WTC11 (cell line): ENCODE results near the gene DSG4. TPM values are rescaled to one million over a fixed set of nuclear protein-coding genes. Genes with fewer than 3 reads are reported as not detected.

ENCODE experiments used
- ATAC-seq: fragments of 200-7000 bp; cut with Tn5 transposase; 2 replicates; pipeline ENCODE4 v1.10.0; 2021; ENCODE audit warnings: mild to moderate bottlenecking, moderate library complexity
- CTCF ChIA-PET: fragments of 300-600 bp; sonication (Branson Sonifier 250); formaldehyde crosslinking; loops from one replicate; lab custom pipeline; 2021; ENCODE audit warnings: antibody characterized with exemption; lab: Charles Lee
- POLR2A ChIA-PET: fragments of 350-600 bp; sonication (Branson Sonifier 250); formaldehyde crosslinking; loops from one replicate; lab custom pipeline; 2021; ENCODE audit warnings: antibody characterized with exemption; lab: Charles Lee
- DNase-seq: peaks from one replicate; pipeline ENCODE4 v3.0.0; 2021; ENCODE audit warnings: low spot score
- H3K27ac Mint-ChIP-seq: 2 replicates; pipeline ENCODE4 v1.8.0; 2021; ENCODE audit warnings: mixed read lengths
- H3K27me3 Mint-ChIP-seq: 2 replicates; pipeline ENCODE4 v1.8.0; 2021; ENCODE audit warnings: low read depth, mild to moderate bottlenecking, moderate library complexity, mixed read lengths
- H3K36me3 Mint-ChIP-seq: 2 replicates; pipeline ENCODE4 v1.8.0; 2021; ENCODE audit warnings: mixed read lengths
- H3K4me1 Mint-ChIP-seq: 2 replicates; pipeline ENCODE4 v1.8.0; 2022; ENCODE audit warnings: mixed read lengths
- H3K4me3 Mint-ChIP-seq: 2 replicates; pipeline ENCODE4 v1.8.0; 2021; ENCODE audit warnings: mild to moderate bottlenecking, moderate library complexity, mixed read lengths
- H3K9me3 Mint-ChIP-seq: 2 replicates; pipeline ENCODE4 v1.8.0; 2021; ENCODE audit warnings: mixed read lengths
- CBFB ChIP-seq: sonication (generic); formaldehyde crosslinking; IDR thresholded peaks from 2 replicates; pipeline ENCODE4 v1.8.1; 2022; ENCODE audit warnings: mild to moderate bottlenecking, low read depth, missing genetic modification reagents
- CREM ChIP-seq: sonication (generic); formaldehyde crosslinking; IDR thresholded peaks from 2 replicates; pipeline ENCODE4 v1.8.1; 2022; ENCODE audit warnings: mild to moderate bottlenecking, missing genetic modification reagents, moderate library complexity
- EMX1 ChIP-seq: fragments of 250-450 bp; sonication (Bioruptor Pico); IDR thresholded peaks from 2 replicates; pipeline ENCODE4 v1.8.0; 2021; ENCODE audit warnings: mild to moderate bottlenecking
- FOXJ3 ChIP-seq: sonication (generic); formaldehyde crosslinking; IDR thresholded peaks from 2 replicates; pipeline ENCODE4 v1.9.0; 2021; ENCODE audit warnings: missing genetic modification reagents, mild to moderate bottlenecking, borderline replicate concordance
- GABPB1 ChIP-seq: sonication (generic); formaldehyde crosslinking; IDR thresholded peaks from 2 replicates; pipeline ENCODE4 v1.8.1; 2023; ENCODE audit warnings: mild to moderate bottlenecking, missing genetic modification reagents
- GRHL2 ChIP-seq: fragments of 250-450 bp; sonication (Bioruptor Pico); IDR thresholded peaks from 2 replicates; pipeline ENCODE4 v1.8.0; 2022; ENCODE audit warnings: mild to moderate bottlenecking, moderate library complexity; ENCODE audit not compliant: insufficient replicate concordance, severe bottlenecking
- GTF2I ChIP-seq: fragments of 250-450 bp; sonication (Bioruptor Pico); conservative IDR thresholded peaks from 2 replicates; pipeline ENCODE4 v1.4.0; 2021; ENCODE audit warnings: mild to moderate bottlenecking
- HMGA2 ChIP-seq: fragments of 250-450 bp; sonication (Bioruptor Pico); IDR thresholded peaks from 2 replicates; pipeline ENCODE4 v1.4.0; 2021; ENCODE audit warnings: mild to moderate bottlenecking, moderate library complexity
- IRF2 ChIP-seq: sonication (generic); formaldehyde crosslinking; IDR thresholded peaks from 2 replicates; pipeline ENCODE4 v1.8.0; 2022; ENCODE audit warnings: low read depth, missing genetic modification reagents, borderline replicate concordance
- NFE2L1 ChIP-seq: sonication (generic); formaldehyde crosslinking; IDR thresholded peaks from 2 replicates; pipeline ENCODE4 v1.8.1; 2023; ENCODE audit warnings: missing genetic modification reagents
- NFYB ChIP-seq: sonication (generic); formaldehyde crosslinking; conservative IDR thresholded peaks from 2 replicates; pipeline ENCODE4 v1.8.0; 2022; ENCODE audit warnings: low read depth, missing genetic modification reagents
- SMAD3 ChIP-seq: sonication (generic); formaldehyde crosslinking; IDR thresholded peaks from 2 replicates; pipeline ENCODE4 v1.8.0; 2022; ENCODE audit warnings: missing genetic modification reagents, mild to moderate bottlenecking, borderline replicate concordance
- TEAD4 ChIP-seq: sonication (generic); formaldehyde crosslinking; IDR thresholded peaks from 2 replicates; pipeline ENCODE4 v1.8.0; 2022; ENCODE audit warnings: mild to moderate bottlenecking, missing genetic modification reagents
- ZNF423 ChIP-seq: fragments of 250-450 bp; sonication (Bioruptor Pico); IDR thresholded peaks from 2 replicates; pipeline ENCODE4 v2.1.2; 2022; ENCODE audit warnings: mild to moderate bottlenecking, moderate library complexity
- total RNA-seq: library from RNA; stranded (reverse); gene quantifications from 3 replicates; pipeline ENCODE4 v1.2.3, GENCODE V29; 2021
- TF ChIP-seq, protein P1 (sequence below): sonication (generic); formaldehyde crosslinking; IDR thresholded peaks from 2 replicates; pipeline ENCODE4 v1.8.0; 2022; ENCODE audit warnings: mild to moderate bottlenecking, missing genetic modification reagents
- TF ChIP-seq, protein P2 (sequence below): fragments of 250-450 bp; sonication (Bioruptor Pico); IDR thresholded peaks from 2 replicates; pipeline ENCODE4 v1.8.0; 2021; ENCODE audit warnings: mild to moderate bottlenecking
- TF ChIP-seq, protein P3 (sequence below): sonication (generic); formaldehyde crosslinking; IDR thresholded peaks from 2 replicates; pipeline ENCODE4 v1.8.0; 2022; ENCODE audit warnings: mild to moderate bottlenecking, missing genetic modification reagents
- TF ChIP-seq, protein P4 (sequence below): sonication (generic); formaldehyde crosslinking; IDR thresholded peaks from 2 replicates; pipeline ENCODE4 v1.8.1; 2022; ENCODE audit warnings: mild to moderate bottlenecking, missing genetic modification reagents, moderate library complexity, borderline replicate concordance
- TF ChIP-seq, protein P5 (sequence below): fragments of 200-600 bp; IDR thresholded peaks from 2 replicates; pipeline ENCODE4 v1.8.0; 2022; ENCODE audit warnings: antibody characterized with exemption
- TF ChIP-seq, protein P6 (sequence below): sonication (generic); formaldehyde crosslinking; IDR thresholded peaks from 2 replicates; pipeline ENCODE4 v1.8.1; 2023; ENCODE audit warnings: mild to moderate bottlenecking, missing genetic modification reagents, moderate library complexity
- TF ChIP-seq, protein P7 (sequence below): sonication (generic); formaldehyde crosslinking; IDR thresholded peaks from 2 replicates; pipeline ENCODE4 v1.8.1; 2023; ENCODE audit warnings: mild to moderate bottlenecking, missing genetic modification reagents
- TF ChIP-seq, protein P8 (sequence below): fragments of 250-450 bp; sonication (Bioruptor Pico); conservative IDR thresholded peaks from 2 replicates; pipeline ENCODE4 v1.9.0; 2021; ENCODE audit warnings: mild to moderate bottlenecking

DSG4 gene
- total RNA-seq, 1 experiment from 2014 or later = not detected

DNA sequence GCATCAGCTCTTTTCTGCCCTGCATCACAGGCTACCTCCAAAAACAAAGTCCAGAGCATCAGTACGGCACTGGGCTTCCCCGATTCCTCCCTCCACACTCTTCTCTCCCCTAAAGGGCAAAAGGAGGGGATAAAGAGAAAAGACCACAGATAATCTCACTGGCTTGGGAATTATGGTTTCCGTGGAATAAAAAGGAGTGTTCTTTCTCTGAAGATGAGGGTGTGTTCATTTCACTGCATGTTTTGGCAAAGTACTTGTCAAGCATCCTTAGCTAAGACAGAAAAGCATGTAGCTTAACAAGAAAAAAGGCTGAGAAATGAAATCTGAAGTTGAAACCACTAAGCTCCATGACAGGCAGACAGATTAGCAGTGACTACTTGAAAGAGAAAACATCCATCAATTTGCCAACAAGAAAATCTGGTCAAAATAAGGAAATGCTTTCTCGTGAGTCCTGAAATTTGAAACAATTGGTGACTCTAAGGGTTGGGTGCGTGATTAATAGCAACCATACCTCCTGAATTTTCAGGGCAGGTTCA is 50.4 kb downstream of the DSG4 start:
- POLR2A ChIA-PET = no interaction called here
- no peaks in the 10 kb centered on the region; the same call in 1 of the 2 replicates for H3K27me3 Mint-ChIP-seq
- H3K27ac Mint-ChIP-seq = no peak overlapping the region
- no peaks in the 10 kb centered on the region for H3K36me3 Mint-ChIP-seq
- ATAC-seq (no peak), DNase-seq (no peak)
- H3K4me1 Mint-ChIP-seq = peaks cover 17% of the 10 kb centered on the region
- no peak overlapping the region for H3K4me3 Mint-ChIP-seq
- CTCF ChIA-PET = interaction anchor here (1.5 kb wide), 1 partner anchor 184 kb away, joined by 3 read pairs; no protein-coding TSS in a partner anchor
- peaks cover 5% of the 10 kb centered on the region; the same call in 1 of the 2 replicates for H3K9me3 Mint-ChIP-seq
- no peak for TF ChIP-seq ZNF423
- TF ChIP-seq, protein P1, sequence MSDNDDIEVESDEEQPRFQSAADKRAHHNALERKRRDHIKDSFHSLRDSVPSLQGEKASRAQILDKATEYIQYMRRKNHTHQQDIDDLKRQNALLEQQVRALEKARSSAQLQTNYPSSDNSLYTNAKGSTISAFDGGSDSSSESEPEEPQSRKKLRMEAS (CRISPR knock-in tag) = no peak
- TF ChIP-seq, protein P2, sequence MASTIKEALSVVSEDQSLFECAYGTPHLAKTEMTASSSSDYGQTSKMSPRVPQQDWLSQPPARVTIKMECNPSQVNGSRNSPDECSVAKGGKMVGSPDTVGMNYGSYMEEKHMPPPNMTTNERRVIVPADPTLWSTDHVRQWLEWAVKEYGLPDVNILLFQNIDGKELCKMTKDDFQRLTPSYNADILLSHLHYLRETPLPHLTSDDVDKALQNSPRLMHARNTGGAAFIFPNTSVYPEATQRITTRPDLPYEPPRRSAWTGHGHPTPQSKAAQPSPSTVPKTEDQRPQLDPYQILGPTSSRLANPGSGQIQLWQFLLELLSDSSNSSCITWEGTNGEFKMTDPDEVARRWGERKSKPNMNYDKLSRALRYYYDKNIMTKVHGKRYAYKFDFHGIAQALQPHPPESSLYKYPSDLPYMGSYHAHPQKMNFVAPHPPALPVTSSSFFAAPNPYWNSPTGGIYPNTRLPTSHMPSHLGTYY = no peak
- no peak for TF ChIP-seq EMX1 (CRISPR knock-in tag)
- TF ChIP-seq, protein P3, sequence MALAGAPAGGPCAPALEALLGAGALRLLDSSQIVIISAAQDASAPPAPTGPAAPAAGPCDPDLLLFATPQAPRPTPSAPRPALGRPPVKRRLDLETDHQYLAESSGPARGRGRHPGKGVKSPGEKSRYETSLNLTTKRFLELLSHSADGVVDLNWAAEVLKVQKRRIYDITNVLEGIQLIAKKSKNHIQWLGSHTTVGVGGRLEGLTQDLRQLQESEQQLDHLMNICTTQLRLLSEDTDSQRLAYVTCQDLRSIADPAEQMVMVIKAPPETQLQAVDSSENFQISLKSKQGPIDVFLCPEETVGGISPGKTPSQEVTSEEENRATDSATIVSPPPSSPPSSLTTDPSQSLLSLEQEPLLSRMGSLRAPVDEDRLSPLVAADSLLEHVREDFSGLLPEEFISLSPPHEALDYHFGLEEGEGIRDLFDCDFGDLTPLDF (CRISPR knock-in tag) = no peak
- TF ChIP-seq, protein P4, sequence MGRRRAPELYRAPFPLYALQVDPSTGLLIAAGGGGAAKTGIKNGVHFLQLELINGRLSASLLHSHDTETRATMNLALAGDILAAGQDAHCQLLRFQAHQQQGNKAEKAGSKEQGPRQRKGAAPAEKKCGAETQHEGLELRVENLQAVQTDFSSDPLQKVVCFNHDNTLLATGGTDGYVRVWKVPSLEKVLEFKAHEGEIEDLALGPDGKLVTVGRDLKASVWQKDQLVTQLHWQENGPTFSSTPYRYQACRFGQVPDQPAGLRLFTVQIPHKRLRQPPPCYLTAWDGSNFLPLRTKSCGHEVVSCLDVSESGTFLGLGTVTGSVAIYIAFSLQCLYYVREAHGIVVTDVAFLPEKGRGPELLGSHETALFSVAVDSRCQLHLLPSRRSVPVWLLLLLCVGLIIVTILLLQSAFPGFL (CRISPR knock-in tag) = no peak
- TF ChIP-seq, protein P5, sequence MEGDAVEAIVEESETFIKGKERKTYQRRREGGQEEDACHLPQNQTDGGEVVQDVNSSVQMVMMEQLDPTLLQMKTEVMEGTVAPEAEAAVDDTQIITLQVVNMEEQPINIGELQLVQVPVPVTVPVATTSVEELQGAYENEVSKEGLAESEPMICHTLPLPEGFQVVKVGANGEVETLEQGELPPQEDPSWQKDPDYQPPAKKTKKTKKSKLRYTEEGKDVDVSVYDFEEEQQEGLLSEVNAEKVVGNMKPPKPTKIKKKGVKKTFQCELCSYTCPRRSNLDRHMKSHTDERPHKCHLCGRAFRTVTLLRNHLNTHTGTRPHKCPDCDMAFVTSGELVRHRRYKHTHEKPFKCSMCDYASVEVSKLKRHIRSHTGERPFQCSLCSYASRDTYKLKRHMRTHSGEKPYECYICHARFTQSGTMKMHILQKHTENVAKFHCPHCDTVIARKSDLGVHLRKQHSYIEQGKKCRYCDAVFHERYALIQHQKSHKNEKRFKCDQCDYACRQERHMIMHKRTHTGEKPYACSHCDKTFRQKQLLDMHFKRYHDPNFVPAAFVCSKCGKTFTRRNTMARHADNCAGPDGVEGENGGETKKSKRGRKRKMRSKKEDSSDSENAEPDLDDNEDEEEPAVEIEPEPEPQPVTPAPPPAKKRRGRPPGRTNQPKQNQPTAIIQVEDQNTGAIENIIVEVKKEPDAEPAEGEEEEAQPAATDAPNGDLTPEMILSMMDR = no peak
- no peak for TF ChIP-seq NFE2L1 (CRISPR knock-in tag)
- no peak for TF ChIP-seq IRF2 (CRISPR knock-in tag)
- no peak for TF ChIP-seq CBFB (CRISPR knock-in tag)
- TF ChIP-seq CREM (CRISPR knock-in tag) = no peak
- TF ChIP-seq, protein P6, sequence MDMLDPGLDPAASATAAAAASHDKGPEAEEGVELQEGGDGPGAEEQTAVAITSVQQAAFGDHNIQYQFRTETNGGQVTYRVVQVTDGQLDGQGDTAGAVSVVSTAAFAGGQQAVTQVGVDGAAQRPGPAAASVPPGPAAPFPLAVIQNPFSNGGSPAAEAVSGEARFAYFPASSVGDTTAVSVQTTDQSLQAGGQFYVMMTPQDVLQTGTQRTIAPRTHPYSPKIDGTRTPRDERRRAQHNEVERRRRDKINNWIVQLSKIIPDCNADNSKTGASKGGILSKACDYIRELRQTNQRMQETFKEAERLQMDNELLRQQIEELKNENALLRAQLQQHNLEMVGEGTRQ (CRISPR knock-in tag) = no peak
- no peak for TF ChIP-seq TEAD4 (CRISPR knock-in tag)
- no peak for TF ChIP-seq SMAD3 (CRISPR knock-in tag)
- TF ChIP-seq, protein P7, sequence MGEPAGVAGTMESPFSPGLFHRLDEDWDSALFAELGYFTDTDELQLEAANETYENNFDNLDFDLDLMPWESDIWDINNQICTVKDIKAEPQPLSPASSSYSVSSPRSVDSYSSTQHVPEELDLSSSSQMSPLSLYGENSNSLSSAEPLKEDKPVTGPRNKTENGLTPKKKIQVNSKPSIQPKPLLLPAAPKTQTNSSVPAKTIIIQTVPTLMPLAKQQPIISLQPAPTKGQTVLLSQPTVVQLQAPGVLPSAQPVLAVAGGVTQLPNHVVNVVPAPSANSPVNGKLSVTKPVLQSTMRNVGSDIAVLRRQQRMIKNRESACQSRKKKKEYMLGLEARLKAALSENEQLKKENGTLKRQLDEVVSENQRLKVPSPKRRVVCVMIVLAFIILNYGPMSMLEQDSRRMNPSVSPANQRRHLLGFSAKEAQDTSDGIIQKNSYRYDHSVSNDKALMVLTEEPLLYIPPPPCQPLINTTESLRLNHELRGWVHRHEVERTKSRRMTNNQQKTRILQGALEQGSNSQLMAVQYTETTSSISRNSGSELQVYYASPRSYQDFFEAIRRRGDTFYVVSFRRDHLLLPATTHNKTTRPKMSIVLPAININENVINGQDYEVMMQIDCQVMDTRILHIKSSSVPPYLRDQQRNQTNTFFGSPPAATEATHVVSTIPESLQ = no peak
- no peak for TF ChIP-seq NFYB (CRISPR knock-in tag)
- TF ChIP-seq FOXJ3 (CRISPR knock-in tag) = no peak
- TF ChIP-seq, all 79 proteins: peak for 0

DNA sequence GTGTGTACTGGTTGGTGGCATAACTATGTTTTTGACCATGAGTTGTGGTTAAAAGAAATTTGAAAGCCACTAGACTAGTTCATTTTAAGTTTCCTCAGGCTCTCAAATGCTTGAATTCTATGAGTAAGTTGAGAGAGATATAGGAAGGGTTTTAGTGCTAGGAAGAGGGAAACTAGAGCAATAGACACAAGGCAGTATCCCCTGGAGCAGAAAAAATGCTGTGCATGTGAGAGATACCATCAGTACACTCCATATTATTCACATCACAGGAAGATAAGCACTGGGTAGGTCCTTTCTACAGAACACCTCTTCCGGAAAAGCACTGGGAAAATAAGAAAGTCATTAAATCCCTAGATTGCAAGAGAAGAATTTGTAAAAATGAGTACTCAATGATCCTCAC is 51.6 kb downstream of the DSG4 start:
- Mint-ChIP-seq H3K4me3 (no peak overlapping the region), H3K27ac (no peak overlapping the region), H3K4me1 (peaks cover 17% of the 10 kb centered on the region), H3K36me3 (peaks cover 4% of the 10 kb centered on the region; the same call in 1 of the 2 replicates), H3K9me3 (peaks cover 17% of the 10 kb centered on the region), H3K27me3 (no peaks in the 10 kb centered on the region; the same call in 1 of the 2 replicates)
- ATAC-seq (no peak), DNase-seq (no peak)
- POLR2A ChIA-PET = no interaction called here
- CTCF ChIA-PET = no interaction called here
- TF ChIP-seq GTF2I (CRISPR knock-in tag) (no peak), GABPB1 (CRISPR knock-in tag) (no peak), GRHL2 (CRISPR knock-in tag) (no peak), NFYB (CRISPR knock-in tag) (no peak), HMGA2 (CRISPR knock-in tag) (no peak)
- TF ChIP-seq, protein P8, sequence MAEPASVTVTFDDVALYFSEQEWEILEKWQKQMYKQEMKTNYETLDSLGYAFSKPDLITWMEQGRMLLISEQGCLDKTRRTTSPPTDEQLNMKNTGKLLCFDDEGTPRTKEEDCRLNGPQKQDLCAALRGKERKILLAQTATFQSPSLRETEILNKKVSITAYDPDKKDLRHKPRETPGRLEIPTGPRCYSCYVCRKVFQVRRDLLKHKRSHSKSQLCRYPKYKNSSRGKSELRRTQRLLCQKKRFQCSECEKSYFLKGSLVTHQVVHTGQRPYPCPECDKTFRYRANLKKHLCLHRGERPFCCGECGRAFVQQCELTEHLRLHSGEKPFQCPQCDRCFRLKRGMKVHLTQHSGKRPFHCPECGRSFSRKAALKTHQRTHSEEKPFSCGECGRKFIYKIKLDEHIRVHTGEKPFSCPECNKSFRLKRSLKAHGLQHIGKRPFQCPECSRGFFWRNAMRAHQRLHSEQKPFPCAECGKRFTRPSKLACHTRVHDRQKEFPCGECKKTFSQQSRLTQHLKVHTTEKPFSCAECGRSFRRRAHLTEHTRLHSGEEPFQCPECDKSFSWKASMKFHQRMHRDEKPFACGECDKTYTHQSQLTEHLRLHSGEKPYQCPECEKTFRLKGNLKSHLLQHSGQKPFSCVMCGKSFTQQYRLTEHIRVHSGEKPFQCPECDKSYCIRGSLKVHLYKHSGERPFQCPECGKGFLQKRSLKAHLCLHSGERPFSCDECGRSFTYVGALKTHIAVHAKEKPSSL (CRISPR knock-in tag) = no peak
- TF ChIP-seq, protein P7 = no peak
